ENCODE data around the gene BRPF1.

- no peak for TF ChIP-seq CTCF (IDR thresholded peaks at IDR 0.05 in 8 of 11, conservative IDR thresholded peaks at IDR 0.05 in 3 of 11)
- TF ChIP-seq POLR2AphosphoS5 (IDR thresholded peaks at IDR 0.05) = no peak
- TF ChIP-seq POLR2A (IDR thresholded peaks at IDR 0.05) = no peak
Measured at GRCh38 chr3:9781978-9782603, 50.6 kb downstream of the BRPF1 start.

Data from spleen (tissue), 7 donors.